Measurements from ENCODE around the gene NOP14.
A peak's percentile ranks its signal among the peaks of the same experiment; 100 is the strongest.
"Not testable (repeated sequence)": the region's sequence is repeated elsewhere in the genome, so short reads cannot be mapped to it uniquely, and the experiment has no call there.

NOP14 gene

DNA sequence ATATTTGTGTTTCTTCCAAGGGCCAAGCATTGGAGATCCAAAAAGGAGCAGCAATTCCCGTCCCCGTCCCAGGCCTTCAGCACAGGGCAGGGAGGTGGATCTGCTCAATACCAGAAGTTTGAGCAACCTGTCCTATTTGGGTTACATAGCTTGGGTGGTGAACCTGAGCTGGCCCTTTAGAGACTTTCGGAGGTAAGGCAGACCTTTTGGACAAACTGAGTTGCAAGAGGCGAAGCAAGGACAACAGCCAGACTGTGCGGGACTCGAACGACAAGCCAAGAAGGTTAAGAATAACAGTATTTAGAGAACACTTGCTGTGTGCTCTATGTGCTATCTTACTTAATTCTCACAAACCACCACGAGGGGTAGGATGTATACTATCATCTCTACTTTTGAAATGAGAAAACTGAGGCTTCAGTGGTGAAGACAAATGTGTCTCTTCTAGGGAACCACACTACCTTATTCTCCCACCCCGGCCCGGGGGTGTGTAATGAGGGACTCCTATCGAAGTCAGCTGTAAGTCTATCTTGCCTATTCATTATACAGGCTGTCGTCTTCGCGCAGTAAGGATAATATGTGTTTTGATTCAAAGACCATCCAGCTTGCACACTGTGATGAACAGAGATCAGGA, 1.3 kb downstream of the NOP14 start:
- peak in 1 of 2 donors; percentile 41 for DNase-seq (ENCODE audit: low read depth in 1 of 2, low spot score in 1 of 2)

DNA sequence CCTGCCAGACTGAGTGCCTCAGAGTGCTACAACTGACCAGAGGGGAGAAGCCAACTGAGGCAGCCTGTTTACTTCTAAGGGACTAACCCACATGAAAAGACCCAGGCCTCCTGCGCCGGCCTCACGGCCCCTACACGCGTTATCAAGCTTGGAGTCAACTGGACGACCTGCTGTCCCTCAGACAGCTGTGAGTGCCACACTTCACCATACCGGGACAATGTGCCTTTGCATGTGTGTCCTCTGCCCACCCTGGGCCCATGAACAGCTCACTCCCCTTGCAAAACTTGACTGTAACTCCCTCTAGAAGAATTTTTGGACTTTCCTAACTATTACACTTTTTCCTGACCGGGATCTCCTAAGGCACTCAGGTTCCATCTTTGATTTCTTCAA, 1.8 kb downstream of the NOP14 start:
- DNase-seq (ENCODE audit: low read depth in 1 of 2, low spot score in 1 of 2), result no peak

DNA sequence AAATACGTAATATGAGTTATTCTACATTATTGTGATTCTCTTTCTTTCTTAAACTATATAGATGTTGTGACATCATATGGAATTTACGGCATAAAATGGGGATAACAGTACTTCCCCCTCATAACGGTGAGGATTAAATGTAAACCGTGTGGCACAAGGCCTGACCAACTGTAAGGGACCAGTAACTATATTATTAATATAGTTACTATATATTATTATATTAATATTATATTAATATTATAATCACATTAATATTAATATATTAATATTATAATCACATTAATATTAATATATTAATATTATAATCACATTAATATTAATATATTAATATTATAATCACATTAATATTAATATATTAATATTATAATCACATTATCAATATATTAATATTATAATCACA, 2.8 kb downstream of the NOP14 start:
- DNase-seq (ENCODE audit: low read depth in 1 of 2, low spot score in 1 of 2), result not testable (repeated sequence)

DNA sequence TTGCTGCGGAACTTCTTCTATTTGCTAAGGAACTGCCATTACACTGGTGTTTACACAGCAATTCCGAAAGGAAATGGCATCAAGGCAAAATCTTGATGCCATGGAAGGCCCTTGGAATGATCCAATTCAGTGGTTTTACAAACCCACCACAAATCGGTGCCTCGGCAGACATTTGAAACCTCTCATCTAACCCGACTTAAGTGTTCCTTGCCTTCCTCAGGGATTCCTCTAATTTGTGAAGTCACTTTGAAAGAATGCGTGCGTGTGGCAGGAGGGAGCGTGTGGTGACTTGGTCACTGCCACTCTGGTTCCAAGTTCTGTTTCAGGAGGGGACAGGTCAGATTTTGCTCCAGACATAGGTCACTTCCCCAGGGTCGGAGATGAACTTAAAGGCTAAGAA, 4.8 kb downstream of the NOP14 start:
- no peak for DNase-seq (ENCODE audit: low read depth in 1 of 2, low spot score in 1 of 2)

DNA sequence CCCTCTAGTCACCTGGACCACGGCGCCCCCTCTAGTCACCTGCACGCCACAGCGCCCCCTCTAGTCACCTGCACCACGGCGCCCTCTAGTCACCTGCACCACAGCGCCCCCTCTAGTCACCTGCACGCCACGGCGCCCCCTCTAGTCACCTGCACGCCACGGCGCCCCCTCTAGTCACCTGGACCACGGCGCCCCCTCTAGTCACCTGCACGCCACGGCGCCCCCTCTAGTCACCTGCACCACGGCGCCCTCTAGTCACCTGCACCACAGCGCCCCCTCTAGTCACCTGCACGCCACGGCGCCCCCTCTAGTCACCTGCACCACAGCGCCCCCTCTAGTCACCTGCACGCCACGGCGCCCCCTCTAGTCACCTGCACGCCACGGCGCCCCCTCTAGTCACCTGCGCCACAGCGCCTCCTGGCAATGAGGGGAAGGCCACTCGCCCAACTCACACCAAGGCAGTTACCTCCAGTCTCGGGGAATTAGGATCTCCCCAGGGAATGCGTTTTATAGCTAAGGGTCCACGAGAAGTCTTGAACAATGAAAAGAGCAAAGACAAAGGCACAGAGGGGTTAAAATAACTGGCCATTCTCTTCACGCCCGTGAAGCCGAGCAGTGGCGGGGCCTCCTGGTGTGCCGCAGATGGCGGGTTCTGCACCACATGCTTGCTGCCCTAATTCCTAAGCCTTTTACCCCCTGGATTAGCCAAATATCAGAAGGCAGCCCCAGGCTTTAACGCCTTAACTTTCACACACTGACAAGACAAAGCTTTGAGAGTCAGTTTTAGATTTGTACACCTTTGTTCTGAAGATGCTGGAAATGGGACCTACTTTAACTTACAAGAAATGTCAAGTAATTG, 7.8 kb downstream of the NOP14 start:
- not testable (repeated sequence) for DNase-seq (ENCODE audit: low read depth in 1 of 2, low spot score in 1 of 2)

DNA sequence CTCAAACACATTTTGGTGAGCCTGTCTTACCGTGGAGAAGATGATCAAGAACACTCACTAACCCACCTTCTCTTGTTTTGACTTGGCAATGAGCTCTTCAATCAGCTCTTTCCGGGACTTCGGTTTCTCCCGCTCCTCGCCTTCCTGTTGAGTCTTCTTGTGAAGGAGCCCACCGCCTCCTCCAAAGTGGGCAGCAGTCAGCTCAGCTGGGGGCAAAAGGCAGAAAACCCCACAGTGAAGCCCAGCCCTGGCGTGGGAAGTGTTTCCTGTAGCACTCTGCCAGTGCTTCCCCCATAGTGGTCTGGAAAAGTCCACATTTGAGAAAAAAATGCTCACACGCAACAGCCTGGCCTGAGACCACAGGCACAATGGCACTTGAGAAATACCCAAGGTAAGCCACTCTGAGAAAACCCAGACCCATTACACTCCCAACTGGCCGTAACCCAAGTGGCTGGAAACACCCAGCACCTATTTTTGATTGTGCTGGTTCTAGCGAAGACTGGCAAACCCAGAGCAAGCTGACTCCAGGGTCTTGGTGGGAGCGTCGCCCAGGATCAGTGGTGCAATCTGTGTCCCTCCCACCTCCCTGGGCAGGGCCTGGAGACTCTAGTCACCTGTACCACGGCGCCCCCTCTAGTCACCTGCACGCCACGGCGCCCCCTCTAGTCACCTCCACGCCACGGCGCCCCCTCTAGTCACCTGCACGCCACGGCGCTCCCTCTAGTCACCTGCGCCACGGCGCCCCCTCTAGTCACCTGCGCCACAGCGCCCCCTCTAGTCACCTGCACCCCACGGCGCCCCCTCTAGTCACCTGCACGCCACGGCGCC, 8.6 kb downstream of the NOP14 start:
- peak in 1 of 2 donors; percentile 56 for DNase-seq (ENCODE audit: low read depth in 1 of 2, low spot score in 1 of 2)

DNA sequence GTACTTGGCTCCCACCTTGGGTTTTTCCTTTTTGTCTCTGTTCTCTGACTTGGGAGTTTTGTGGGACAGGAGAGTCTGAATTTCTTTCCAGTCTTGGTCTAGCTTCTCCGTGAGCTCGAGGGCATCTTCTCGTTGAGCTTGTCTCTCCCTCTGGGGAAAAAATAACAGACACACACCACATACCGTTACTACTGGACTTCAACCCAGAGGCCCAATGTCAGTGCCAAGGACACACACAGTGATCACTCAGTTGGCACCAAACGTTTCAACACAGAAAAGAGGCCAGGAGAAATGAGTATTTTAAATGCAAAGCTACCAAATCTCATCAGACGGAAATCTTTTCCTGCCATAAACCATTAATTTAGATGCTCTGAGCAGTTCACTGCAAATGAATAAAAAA, 9.7 kb downstream of the NOP14 start:
- DNase-seq (ENCODE audit: low read depth in 1 of 2, low spot score in 1 of 2), result no peak

DNA sequence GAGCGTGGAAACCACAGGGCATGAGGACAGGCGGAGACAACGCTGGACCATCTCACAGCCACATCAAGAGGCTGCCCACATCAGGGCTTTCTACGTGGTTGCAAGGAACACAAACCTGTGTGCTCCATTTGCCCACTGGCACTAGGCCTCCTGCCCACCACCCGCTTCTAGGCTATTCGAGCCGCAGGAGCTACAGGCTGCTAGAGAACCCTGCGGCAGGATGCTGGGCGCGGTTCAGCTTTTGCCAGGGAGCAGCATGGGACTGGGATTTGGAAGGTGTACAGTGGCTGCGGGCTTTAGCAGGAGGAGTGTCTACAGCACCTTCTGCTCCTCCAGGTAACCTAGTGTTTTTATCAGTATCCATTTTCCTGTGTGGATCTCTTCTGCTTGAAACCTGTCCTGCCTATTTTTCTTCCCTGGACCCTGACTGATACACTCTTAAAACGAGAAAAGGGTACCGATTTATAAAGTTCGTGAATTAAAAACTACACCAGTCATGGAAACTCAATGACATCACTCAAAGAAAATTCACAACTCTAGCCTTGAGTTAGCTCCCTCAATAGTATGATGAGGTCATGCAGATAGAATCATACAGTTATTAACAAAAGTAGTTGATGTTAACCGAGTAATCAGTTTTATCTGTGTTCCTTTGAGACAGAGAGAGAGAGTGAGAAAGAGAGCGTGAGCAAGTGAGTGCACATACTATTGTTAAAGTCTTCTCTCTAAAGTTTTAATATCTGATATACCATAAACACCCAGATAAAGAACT, 12.8 kb downstream of the NOP14 start:
- DNase-seq (ENCODE audit: low read depth in 1 of 2, low spot score in 1 of 2), result no peak

DNA sequence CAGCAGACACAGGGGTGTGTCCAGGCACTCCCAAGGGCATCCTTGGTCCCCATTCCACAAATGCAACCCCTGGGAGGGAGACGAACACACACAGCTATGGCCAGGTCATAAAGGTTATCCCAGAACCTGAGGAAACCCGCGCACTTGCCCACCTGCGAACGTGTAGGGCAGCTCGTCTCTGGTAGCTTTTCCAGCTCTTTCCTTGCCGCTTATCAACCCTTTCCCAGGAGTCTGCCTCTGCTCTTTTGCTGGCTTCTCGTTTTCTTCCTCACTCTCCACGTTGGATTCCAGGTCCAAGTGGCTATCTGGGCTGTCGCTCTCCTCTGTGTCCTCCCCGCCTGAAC, 13.5 kb downstream of the NOP14 start:
- no peak for DNase-seq (ENCODE audit: low read depth in 1 of 2, low spot score in 1 of 2)

DNA sequence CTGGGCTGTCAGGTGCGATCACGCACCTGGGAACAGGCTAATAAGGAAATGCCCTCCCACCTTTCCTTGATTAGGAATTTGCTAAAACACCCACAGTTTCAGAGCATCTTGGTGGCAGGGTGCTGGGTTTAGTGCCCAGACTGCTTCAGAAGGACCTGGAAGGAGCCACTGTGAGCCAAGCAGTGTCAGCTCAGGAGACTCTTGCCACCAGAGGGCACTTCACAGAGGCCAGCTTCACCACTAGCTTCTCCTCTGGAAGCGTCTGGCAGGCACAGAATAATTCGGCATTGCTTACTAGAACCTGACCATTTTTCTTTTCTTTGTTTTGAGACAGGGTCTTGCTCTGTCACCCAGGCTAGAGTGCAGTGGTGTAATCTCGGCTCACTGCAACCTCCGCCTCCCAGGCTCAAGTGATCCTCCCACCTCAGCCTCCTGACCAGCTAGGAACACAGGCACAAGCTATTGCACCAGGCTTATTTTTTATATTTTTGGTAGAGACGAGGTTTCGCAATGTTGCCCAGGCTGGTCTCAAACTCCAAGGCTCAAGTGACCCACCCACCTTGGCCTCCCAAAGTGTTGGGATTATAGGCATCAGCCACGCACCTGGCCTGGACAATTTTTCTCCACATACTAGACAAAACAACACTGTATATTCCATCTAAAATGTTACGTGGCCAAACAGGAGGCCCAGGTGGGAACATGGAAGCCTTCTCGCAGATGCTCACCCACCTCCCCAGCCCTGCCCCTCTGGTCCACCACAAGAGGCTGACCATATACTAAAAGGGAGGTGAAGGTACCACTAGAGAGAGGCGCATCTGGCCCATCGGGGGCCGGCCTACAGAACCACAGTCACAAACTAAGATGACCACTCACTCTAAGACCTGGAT, 14.1 kb downstream of the NOP14 start:
- no peak for DNase-seq (ENCODE audit: low read depth in 1 of 2, low spot score in 1 of 2)

DNA sequence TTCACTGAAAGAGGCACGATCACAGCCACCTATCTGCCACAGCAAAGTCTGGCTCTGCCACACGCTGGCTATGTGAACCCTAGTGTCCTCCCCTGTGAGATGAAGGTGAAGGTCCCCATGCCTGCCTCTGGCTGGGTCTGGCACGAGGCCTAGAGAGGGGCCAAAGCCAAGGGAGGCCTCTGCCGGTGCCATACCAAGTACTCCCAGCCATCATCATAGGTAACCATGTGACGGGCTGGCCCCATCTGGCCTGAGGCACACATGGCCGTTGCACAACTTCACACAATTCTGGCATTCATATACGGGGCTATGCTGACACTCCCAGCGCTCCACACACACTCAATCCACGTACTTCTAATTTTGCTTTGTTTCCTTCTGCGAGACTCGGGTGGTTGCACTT, 15.3 kb downstream of the NOP14 start:
- no peak for DNase-seq (ENCODE audit: low read depth in 1 of 2, low spot score in 1 of 2)

DNA sequence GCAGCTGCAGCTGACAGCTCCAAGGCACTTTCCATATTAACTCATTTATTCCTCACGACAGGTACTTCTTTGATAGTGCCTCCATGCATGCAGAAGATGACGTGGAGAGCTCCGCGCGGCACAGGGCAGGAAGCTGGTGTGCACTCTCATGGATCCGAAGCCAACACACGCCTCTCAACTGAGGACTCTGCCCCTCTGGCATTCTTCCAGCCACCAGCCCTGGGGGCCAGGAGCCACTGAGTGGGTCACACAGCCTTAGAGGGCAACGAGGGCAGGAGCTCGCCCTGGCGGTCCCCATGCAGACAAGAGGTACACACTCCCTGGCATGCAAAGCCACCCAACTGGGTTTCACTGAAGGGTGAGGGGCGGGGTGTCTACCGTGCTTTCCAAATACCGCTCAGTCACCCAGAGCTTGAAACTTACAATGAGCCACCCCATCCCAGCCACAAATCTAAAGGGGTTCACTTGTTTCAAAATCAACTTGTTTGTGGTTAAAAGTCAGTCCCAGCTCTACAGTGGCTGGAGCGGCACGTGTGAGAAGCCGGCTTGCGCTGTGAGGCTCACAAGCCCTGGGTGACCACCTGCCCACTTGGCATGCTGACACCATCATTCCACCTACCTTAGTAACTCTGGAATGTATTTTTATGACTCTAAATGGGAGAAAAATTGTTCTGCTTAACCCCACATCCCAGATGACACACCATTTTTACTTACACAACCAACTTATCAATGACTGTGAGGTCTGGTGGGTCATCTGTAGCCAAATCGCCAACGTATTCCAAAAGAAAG, 16.2 kb downstream of the NOP14 start:
- DNase-seq (ENCODE audit: low read depth in 1 of 2, low spot score in 1 of 2), result no peak

DNA sequence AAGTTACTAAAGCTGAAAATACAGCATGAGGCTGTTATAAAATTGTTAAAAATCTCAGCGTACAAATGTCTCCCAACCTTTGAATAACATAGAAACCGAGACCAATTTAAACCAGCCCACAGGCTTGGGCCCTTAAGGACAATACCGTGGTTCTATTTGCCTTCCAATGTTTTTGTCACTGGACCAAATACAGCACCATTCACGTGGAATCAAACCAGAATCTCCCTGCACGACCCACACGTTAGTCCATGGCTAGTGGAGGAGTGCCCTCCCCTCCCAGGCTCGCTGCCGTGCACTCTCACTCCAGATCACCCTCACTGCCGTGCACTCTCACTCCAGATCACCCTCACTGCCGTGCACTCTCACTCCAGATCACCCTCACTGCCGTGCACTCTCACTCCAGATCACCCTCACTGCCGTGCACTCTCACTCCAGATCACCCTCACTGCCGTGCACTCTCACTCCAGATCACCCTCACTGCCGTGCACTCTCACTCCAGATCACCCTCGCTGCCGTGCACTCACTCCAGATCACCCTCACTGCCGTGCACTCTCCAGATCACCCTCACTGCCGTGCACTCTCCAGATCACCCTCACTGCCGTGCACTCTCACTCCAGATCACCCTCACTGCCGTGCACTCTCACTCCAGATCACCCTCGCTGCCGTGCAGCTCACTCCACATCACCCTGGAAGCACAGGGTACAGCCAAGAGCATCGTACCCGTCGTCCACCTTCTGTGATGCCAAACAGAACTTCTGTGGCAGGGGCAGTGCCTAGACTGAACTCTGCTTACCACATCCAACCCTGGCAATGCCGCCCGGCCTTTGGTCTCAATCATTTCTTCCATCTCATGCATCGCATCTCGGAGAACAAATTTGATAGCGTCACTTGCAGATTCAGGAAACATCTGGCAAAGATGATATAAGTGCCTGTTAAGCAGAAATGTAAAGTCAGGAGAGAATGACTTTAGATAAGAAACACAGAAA, 17.3 kb downstream of the NOP14 start:
- not testable (repeated sequence) for DNase-seq (ENCODE audit: low read depth in 1 of 2, low spot score in 1 of 2)

DNA sequence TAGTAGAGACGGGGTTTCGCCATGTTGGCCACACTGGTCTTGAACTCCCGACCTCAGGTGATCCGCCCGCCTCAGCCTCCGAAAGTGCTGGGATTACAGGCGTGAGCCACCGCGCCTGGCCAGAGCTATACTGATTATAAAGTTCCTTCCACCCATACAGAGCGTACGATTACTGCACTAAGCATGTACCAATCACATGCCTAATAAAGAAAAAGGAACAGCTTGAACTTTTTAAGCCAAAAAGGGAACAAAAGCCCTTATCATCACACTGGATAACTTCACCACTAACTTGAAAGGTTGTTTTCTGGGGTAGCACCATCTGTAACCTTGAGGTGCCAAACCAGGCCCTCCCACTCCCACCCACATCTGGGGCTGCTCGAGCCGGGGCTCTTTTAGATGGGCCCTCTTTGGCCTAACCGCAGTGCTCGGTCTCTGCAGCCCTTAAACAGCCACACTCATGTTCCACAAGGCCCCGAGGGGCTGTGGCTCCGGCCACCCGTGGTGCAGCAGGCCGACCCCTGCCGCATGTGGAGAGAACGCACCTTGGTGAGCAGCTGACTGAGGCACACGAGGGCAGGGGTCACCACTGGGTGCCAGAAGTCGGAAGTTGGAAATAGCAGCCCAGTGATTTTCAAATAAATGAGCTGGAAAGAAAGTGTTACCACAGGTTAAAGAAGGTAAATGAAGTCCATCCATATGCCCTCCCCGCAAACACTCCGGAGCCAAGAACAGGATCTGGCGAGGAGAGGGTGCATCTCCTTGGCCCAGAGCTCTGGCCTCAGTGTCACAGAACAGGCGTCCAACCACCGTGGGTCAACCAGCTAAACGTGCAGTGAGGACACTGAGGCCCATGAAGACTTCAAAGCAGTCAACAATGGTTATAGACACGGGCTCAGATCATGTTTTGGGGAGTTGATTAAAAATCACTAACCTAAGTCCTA, 18.4 kb downstream of the NOP14 start:
- DNase-seq (ENCODE audit: low read depth in 1 of 2, low spot score in 1 of 2), result no peak

DNA sequence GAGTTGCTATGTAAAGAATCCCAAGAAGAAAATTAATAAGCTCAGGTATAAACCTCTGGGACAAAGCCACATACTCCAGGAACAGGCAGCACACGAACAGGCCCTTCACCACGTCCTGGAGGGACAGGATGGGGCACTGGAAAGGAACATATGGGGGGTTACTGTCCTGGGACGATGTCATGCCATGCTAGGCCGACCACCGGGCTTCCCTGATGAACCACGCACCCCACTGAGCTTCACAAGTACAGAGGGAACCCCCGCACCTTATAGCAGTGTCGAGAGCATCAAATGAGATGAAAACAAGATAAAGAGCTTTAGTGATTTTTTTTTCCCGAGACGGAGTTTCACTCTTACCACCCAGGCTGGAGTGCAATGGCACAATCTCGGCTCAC, 19.1 kb downstream of the NOP14 start:
- DNase-seq (ENCODE audit: low read depth in 1 of 2, low spot score in 1 of 2), result no peak

DNA sequence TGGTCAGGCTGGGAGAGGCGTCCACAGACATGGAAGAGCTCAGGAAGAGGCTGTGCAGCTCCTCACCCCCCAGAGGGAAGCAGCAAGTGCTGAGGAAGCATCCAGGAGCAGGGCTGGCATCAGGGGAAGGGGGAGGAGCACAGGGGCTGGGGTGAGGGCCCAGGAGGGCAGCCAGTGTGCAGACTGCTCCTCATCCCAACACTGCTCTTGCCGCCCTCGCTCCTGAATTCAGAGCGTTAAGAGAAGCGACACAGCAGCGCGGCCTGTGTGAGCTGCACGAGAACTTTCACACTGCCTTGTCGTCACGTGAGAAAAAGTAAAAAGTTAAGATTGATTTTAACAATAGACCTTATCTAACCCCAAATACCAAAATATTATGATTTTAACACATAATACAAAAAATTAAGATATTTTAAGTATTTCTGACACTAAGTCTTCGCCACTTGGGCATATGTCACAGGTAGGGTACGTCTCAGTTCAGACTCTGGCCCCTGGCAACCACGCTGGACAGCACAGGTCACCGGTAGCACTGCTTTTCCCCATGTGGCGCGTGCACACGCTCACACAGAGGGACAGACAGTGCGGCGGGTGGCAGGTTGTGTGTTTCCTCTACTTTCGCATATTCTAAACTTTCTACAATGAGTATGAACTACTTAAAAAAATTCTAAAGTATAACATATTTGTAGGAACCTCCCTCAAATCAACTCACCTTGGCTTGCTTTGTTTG, 19.7 kb downstream of the NOP14 start:
- DNase-seq (ENCODE audit: low read depth in 1 of 2, low spot score in 1 of 2), result no peak
